Kidney (tissue), 14 donors: ENCODE data around the gene MRAP2. TPM values are rescaled to one million over a fixed set of nuclear protein-coding genes. Genes with fewer than 3 reads are reported as not detected.

Source experiments
- DNase-seq, 5 donors: peaks; one replicate each; pipeline ENCODE4 v3.0.0-alpha.2; 2013 to 2020
- FAIRE-seq: peaks from 2 replicates; lab custom pipeline; 2012; peaks lifted over from hg19 to GRCh38; lab: Jason Lieb, UNC
- H3K27ac ChIP-seq, 2 donors: one replicate each; pipeline ENCODE4 v1.7.0; 2013; ENCODE audit warnings: low read depth in 2 of 2, low read length in 2 of 2, inconsistent platforms in 1 of 2
- H3K27me3 ChIP-seq: one replicate; pipeline ENCODE4 v1.7.1; 2013; ENCODE audit warnings: low read length, inconsistent platforms; ENCODE audit not compliant: control insufficient read depth, insufficient read depth
- H3K36me3 ChIP-seq, 3 donors: one replicate each; pipeline versions ENCODE4 v1.7.0 to v1.7.1; 2013; ENCODE audit warnings: low read length in 3 of 3, control low read depth in 1 of 3, inconsistent platforms in 1 of 3; ENCODE audit not compliant: insufficient read depth in 3 of 3, control insufficient read depth in 2 of 3
- H3K4me1 ChIP-seq, 3 donors: one replicate each; pipeline versions ENCODE4 v1.7.0 to v1.7.1; 2013; ENCODE audit warnings: low read length in 3 of 3, inconsistent platforms in 1 of 3, low read depth in 1 of 3; ENCODE audit not compliant: control insufficient read depth in 2 of 3, insufficient read depth in 2 of 3
- H3K4me3 ChIP-seq, 3 donors: one replicate each; pipeline versions ENCODE4 v1.7.0 to v1.8.1; 2013; ENCODE audit warnings: low read length in 3 of 3, control low read depth in 1 of 3, inconsistent platforms in 1 of 3
- H3K9ac ChIP-seq, 3 donors: one replicate each; pipeline versions ENCODE4 v1.7.0 to v1.7.1; 2013; ENCODE audit warnings: low read length in 3 of 3, control low read depth in 1 of 3, inconsistent platforms in 1 of 3
- H3K9me3 ChIP-seq, 3 donors: one replicate each; pipeline versions ENCODE4 v1.7.0 to v1.7.1; 2013; ENCODE audit warnings: low read length in 3 of 3, control low read depth in 1 of 3, inconsistent platforms in 1 of 3; ENCODE audit not compliant: control insufficient read depth in 2 of 3, insufficient read depth in 1 of 3
- intact Hi-C: fragments of 100-400 bp; cut with DNase I; formaldehyde crosslinking; loops from one replicate; pipeline ENCODE4 v1.11.1; 2022
- polyA plus RNA-seq: library from polyadenylated mRNA; stranded (reverse); fragments of 350-450 nt; fragmentation: Illumina TruSeq; extraction: RNeasy Lipid Tissue Mini Kit (QIAGEN cat#74804); gene quantifications from one replicate; pipeline ENCODE4 v1.2.3, GENCODE V29; 2014; ENCODE audit warnings: low read depth, low replicate concordance; ENCODE audit not compliant: insufficient read depth
- total RNA-seq: library from RNA; stranded (reverse); fragmentation: NEBNext Ultra II Directional; extraction: Animal tissue kit (Norgen Biotek cat#: 25700); gene quantifications from one replicate; pipeline ENCODE4 v1.2.1, GENCODE V29; 2021
- TF ChIP-seq, protein P1 (sequence below): IDR thresholded peaks from 3 replicates; pipeline ENCODE4 v1.5.1; 2012; ENCODE audit warnings: mild to moderate bottlenecking, moderate library complexity, borderline replicate concordance; ENCODE audit not compliant: insufficient read depth; ENCODE audit errors: extremely low read depth
- donor health status: control.
- donor health status: control.
- donor health status: control.
- donor health status: control.
- donor health status: control.
- donor health status: DM: yes; HTN: yes; CAD: no.
- donor health status: Normal renal cell carcinoma (clear cell type).

The MRAP2 gene
- total and polyA plus RNA-seq, 2 donors from 2014 or later = 4.2 to 5.0 TPM

DNA sequence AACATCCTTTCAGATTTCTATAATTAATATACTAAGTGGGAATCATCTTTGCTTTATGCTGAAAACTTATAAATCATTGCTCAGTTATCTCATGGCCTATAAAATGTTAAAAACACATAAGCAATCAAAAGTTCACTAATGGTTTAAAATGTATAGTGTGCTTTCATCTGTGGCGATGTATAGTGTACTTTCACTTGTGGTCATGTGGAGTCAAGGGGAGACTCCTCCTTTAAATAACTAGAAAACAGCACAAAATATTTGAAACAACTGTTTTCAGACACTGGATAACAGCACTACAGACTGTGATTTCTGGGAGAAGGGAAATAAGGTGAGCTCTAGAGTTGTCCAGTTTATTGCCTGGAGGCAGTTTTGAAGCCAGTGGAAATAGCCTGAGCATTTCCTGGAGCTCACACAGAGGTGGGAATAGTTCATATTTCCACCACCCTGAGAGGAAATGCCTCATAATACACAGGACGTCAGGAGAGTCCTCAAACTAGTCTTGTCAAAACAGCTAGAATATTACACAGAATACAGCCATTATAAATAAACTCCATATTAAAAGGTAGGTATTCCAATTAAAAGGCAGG lies 104.5 kb downstream of the MRAP2 start:
- Histone ChIP-seq H3K36me3 (peaks cover 0 to 3% (median 0%) of the 10 kb centered on the region in 3 donors), H3K27me3 (no peaks in the 10 kb centered on the region), H3K9ac (no peak overlapping the region), H3K4me3 (no peak overlapping the region), H3K4me1 (no peaks in the 10 kb centered on the region), H3K27ac (no peak overlapping the region), H3K9me3 (no peaks in the 10 kb centered on the region)
- intact Hi-C loops = no loop called here
- DNase-seq (peak in 1 of 5 donors; percentile 11), FAIRE-seq (no peak)
- TF ChIP-seq, protein P1, sequence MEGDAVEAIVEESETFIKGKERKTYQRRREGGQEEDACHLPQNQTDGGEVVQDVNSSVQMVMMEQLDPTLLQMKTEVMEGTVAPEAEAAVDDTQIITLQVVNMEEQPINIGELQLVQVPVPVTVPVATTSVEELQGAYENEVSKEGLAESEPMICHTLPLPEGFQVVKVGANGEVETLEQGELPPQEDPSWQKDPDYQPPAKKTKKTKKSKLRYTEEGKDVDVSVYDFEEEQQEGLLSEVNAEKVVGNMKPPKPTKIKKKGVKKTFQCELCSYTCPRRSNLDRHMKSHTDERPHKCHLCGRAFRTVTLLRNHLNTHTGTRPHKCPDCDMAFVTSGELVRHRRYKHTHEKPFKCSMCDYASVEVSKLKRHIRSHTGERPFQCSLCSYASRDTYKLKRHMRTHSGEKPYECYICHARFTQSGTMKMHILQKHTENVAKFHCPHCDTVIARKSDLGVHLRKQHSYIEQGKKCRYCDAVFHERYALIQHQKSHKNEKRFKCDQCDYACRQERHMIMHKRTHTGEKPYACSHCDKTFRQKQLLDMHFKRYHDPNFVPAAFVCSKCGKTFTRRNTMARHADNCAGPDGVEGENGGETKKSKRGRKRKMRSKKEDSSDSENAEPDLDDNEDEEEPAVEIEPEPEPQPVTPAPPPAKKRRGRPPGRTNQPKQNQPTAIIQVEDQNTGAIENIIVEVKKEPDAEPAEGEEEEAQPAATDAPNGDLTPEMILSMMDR = no peak

DNA sequence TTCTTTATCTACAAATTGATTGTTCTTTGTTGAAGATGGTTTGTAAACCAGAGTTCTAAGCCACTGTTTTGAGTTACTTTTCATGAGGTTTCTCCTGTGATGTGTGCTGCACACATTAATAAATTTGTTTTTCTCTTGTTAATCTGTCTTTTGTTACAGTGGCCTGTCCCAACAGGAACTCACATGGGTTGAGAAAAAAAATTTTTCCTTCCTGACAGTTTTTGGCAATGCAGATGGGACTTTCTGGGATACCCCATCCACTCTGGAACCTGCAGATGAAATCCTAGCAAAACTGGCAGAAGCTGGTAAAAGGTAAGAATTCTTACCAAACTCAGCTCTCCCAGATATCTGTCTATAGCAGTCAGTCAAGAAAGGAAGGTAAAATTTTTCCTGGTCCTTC lies 105.7 kb downstream of the MRAP2 start:
- Histone ChIP-seq H3K36me3 (peaks cover 0 to 3% (median 0%) of the 10 kb centered on the region in 3 donors), H3K9ac (no peak overlapping the region), H3K4me3 (no peak overlapping the region), H3K9me3 (no peaks in the 10 kb centered on the region), H3K27me3 (no peaks in the 10 kb centered on the region), H3K4me1 (no peaks in the 10 kb centered on the region), H3K27ac (no peak overlapping the region)
- TF ChIP-seq, protein P1 = no peak
- intact Hi-C loops = no loop called here
- DNase-seq (no peak), FAIRE-seq (no peak)

Other genes starting within 250 kb of the MRAP2 start
- 0.38 TPM for gene RIPPLY2, start 180.4 kb upstream of the MRAP2 start, total RNA-seq
- not detected for gene RIPPLY2, start 180.4 kb upstream of the MRAP2 start, polyA plus RNA-seq
- gene CYB5R4, start 174.1 kb upstream of the MRAP2 start, total RNA-seq = 18.7 TPM
- gene CYB5R4, start 174.1 kb upstream of the MRAP2 start, polyA plus RNA-seq = 8.0 TPM
- 14.6 TPM for gene CEP162, start 193.9 kb downstream of the MRAP2 start, total RNA-seq
- 4.6 TPM for gene CEP162, start 193.9 kb downstream of the MRAP2 start, polyA plus RNA-seq